Measurements from ENCODE around the gene INPP5D.

Gene INPP5D

DNA sequence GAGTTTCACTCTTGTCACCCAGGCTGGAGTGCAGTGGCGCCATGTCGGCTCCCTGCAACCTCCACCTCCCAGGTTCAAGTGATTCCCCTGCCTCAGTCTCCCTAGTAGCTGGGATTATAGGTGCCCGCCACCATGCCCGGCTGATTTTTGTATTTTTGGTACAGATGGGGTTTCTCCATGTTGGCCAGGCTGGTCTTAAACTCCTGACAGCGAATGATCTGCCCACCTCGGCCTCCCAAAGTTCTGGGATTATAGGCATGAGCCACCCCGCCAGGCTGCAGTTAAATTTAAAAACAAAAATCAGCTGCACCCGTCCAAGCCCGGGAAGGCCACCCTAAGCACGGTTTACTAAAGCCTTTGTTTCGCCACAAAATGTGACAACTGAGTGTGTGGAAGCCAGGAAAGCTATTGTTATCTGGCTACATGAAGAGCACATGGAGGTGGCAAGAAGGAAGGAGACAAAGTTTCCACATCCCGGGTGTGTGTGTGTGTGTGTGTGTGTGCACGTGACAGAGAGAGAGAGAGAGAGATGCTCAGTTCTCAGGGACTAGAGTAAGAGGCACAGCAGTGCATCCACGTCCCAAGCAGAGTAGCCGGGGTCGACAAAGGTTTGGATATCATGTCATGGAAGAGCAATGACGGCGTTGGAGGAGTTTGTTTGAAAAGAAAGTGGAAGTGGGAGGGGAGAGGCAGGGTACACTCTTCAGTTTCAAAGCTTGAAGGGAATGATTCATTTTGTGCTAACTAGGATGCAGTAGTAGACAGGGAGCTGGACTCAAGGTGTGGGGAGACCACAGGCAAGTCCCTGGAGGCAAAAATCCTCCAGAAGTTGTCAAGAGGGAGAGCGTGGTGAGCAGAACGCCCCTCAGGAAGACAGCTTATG is 20.1 kb downstream of the INPP5D start:
- no peak for DNase-seq

DNA sequence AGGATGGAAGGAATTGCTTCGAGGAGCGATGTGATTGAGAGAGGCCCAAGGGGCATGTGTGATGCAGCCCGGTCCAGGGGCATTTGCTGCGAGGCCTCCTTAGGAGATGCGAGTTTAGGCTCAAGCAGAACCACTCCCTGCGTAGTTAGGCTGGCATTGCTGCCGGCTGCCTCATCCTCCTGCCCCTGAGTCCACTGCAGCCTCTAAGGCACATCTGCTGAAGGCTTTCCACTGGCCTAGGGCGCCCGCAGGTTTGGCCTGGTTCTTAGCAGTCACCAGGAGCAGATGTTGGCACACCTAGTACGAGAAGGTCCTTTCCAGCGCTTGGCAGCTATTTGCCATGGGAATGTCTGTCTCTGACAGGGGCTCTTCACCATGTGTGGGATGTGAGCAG is 20.7 kb downstream of the INPP5D start:
- DNase-seq: no peak

DNA sequence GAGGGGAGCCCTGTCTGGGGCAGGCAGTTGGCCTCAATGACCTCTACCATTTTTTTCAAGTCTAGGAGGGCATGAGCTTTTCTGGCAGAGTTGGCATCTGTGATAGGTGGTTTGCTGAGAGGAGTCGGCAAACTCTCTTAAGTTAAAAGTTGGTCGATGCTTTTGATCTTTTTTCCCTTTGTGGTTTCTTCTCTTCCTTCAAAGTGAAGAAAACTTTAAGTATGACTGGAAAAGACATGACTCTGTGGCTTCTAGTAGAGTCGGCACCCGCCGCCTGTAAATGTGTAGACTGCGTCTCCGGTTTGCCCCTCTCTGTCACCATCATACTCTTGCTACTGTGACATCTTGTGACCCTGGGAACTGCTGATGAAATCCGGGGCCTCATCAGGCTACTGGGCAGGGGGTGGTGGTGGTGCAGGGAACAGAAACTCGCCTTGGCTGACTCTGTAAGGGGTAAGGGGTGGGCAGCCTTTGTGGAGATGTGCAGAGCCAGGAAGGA is 21.1 kb downstream of the INPP5D start:
- DNase-seq: peak in 1 of 2 donors; percentile 49

DNA sequence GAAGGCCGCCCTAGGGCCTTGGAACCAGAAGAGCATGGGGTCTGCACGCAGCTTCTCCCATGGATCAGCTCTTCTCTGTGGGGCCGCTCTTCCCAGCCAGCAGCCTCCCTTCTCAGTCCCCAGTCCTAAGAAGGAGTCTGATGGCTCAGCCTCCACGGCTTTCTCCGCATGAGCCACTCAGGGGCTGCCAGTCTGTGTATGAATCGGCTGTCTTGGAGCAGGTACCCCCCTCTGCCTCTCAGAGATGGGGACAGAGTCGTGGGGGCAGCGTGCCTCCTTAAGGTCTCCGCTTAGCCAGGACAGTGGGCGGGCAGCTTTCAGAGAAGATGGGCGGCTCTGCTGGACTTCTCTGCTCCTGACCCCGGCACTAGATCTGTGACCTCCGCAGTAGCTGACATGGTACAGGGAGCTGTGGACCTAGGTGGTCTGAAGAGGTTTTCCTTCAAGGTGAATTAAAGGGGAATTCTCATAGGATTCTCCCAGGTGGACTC is 21.6 kb downstream of the INPP5D start:
- DNase-seq: no peak

DNA sequence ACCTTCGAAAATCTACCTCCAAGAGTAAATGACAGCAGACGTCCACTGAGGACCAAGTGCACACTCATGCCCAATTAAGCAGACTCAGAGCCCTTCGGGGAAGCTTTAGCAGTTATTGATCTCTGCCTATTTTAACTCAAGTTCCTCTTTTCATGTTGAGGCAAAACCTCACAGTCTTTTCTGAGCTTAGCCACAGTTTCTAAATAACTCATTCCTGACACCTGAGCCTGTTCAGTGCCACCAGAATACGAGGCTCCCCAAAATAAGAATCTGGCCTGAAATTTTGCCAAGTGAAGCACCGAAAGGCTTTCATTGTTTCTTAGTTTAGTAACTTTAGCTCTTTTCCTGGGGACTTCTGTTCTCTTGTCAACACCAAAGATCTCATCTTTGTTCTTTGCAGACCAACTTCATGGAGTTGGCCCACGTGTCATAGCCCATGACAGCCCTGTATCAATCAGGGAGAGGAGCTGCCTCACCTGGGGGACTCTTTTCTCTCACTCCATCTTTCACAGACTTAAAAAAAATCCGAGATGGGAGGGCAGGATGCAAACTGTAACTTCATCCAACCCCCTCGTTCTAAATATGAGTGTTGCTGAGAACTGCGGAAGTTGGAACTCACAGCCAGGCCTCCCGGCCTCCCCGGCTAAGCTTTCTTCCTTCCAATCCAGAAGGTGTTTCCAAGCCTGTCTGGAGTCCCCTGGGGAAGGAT is 22.2 kb downstream of the INPP5D start:
- DNase-seq: no peak

DNA sequence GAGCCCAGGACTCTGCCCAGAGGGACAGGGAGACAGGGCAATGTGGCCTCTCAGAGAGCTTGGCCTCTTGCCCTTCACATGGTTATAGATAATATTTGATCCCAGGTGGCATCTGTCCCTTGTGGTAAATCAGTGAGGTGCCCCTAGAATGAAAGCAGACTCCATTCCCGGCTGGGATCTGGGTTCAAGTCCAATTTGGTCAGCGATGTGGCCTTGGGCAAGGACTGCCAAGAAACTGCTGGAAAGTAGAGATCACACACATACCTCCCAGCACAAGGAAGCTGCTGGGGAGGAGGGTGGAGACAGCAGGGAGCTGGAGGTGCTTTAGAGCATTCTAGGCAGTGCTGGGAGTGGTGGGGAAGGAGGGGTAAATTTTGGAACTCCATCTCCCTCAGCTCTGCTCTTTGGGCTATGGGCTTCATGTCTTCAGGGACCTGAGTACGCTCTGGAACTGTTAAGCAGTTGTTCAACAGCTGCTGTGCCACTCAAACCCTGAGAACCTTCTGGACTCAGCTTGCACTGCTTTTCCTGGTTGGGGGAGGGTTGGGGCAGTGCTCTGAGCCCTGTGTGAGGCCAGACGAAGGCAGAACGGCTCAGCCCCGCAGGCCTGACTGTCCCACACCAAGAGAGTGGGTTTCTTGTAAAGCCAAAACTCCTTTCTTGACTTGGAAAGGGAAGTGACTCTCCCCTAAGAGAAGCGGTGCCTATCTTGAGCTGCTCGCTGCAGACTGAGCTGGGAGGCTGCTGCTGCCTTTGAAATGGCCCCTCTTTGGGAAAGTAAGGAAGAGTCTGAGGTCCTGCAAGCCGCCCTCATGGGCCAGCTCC is 23.0 kb downstream of the INPP5D start:
- no peak for DNase-seq

DNA sequence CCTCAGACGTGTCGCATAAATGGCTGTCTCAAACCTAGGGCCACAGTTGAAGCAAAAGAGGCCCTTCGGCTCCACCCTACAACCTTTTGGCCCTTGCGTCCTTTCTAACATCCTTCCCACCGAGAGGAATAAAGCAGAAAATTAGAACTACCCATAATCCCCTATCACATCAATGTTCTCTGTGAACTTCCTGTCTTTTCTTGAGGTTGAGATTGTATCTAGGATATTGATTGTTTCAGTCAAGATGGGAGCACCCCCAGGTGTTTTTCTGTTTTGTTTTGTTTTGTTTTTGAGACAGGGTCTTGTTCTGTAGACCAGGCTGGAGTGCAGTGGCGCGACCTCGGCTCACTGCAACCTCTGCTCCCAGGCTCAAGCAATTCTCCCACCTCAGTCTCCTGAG is 23.6 kb downstream of the INPP5D start:
- DNase-seq: no peak

DNA sequence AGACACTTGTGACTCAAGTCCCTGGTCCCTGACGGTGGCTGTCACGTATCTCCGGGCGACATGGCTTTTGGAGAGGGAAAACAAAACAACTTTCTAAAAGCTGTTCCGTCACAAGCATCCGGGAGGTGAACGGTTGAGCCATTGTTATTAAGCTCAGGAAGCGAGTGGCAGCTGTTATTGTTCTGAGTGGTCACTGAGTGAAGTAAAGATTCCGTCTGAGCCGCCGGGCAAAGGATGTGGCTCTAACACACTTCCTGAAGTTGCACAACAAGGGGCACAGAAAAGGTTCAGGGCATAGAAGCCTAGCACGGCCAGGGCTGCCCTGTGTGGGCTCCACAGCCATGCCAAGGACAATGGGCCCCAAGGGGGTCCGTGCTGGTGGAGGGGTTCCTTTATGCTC is 24.3 kb downstream of the INPP5D start:
- peak in 1 of 2 donors; percentile 25 for DNase-seq

DNA sequence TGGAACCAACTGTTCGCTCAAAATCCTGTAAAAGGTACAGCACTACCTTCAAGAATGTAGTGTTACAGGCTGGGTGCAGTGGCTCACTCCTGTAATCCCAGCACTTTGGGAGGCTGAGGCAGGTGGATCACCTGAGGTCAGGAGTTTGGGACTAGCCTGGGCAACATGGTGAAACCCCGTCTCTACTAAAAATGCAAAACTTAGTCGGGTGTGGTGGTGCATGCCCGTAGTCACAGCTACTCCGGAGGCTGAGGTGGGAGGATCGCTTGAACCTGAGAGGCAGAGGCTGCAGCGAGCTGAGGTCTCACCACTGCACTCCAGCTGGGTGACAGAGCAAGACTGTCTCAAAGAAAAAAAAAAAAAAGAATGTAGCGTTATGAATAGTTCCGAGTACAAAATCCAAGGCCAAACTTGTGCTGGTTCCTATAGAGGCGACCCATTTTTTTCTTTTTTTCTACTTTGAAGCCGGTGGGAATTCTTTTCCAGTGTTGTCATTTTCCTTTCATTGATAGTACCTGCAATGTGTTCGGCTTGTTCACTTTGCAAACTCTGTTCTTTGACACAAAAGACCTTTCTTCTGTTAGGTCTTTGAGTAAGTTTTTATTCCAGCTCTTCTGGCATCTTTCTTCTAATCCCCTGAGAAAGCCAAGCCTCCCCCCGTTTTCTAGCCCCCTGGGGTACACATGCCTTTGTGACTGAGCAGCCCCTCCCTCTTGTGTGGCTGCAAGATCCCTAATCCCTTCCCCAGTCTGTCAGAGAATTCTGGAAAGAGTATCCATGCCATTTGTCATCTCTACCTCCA is 25.1 kb downstream of the INPP5D start:
- no peak for DNase-seq

DNA sequence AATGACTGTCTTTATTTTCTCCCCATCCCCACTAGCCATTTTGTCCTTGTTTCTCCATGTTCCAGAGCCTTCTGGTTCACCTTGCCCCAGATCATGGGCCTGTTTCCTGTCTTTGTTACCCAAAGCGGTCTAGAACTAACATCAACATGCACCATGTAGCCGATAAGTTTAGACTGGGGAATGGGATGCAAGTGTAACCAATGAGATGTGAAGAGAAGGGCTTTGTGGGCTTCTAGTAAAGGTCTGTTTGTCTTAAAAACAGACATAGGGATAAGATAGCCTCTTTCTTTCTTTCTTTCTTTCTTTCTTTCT is 25.7 kb downstream of the INPP5D start:
- no peak for DNase-seq

DNA sequence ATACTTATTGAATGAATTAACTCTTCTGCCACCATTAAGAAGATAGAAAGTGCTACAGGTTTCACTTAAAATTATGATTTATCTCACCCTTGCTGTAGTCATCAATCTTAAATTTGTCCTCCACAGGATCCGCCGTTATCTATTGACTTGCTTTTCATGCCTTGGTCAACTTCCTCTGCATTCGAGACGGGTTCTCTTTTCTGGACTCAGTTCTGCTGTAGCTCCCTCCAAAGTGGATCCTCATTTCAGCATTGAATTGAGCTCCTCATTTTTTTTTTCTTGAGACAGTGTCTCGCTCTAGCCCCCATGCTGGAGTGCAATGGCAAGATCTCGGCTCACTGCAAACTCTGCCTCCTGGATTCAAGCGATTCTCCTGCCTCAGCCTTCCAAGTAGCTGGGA is 27.6 kb downstream of the INPP5D start:
- DNase-seq: no peak

DNA sequence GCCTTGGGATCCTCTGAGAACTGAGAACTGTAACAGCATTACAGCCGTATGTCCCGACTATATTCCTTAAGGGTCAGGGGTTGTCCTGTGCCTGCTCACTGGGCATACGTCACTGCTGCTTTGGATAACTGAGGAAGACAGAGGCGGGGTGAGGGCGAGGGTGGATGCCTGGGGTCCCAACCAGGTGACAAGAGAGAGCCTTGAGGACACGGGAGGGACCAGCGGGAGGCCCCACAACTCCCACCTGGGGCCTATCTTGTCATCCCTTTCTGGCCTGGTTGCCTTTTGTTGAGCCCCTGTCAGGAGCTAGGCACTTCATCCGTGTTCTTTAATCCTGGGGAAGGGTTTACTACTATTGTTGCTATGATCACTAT is 28.8 kb downstream of the INPP5D start:
- DNase-seq: no peak

DNA sequence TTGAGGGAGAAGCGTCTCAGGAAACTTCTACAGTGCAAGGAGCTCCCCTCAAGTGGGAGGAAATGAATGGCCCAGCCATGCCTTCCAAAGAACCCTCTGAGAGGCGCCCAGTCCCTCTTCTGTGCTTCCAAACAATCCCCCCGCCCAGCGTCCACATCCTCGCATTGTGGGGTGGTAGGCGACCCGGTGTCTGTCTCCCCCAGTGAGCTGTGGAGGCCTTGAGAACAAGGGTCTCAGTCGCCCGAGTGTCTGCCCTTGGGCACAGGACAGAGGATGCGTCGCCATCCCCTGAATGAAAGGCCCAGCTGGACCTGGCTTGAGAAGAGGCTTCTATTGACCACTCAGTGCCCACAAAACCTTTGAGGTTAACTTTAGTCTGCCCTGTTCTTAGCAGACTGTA is 29.7 kb downstream of the INPP5D start:
- DNase-seq: no peak

DNA sequence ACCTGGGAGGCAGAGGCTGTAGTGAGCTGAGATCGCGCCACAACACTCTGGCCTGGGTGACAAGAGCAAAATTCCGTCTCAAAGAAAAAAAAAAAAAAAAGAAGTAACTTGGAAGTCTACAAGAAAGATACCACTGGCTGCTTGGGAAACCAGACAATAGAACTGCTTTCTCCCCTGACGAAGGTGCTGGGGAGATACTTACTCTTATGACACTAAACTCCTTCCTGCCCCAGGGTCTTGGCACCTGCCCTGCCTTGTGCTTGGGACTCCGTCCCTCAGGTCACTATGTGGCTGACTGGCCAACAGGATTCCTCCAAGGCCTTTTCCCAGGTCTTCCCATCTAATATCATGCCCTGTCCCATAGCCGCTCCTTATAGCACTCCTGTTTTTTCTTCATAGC is 30.7 kb downstream of the INPP5D start:
- no peak for DNase-seq

DNA sequence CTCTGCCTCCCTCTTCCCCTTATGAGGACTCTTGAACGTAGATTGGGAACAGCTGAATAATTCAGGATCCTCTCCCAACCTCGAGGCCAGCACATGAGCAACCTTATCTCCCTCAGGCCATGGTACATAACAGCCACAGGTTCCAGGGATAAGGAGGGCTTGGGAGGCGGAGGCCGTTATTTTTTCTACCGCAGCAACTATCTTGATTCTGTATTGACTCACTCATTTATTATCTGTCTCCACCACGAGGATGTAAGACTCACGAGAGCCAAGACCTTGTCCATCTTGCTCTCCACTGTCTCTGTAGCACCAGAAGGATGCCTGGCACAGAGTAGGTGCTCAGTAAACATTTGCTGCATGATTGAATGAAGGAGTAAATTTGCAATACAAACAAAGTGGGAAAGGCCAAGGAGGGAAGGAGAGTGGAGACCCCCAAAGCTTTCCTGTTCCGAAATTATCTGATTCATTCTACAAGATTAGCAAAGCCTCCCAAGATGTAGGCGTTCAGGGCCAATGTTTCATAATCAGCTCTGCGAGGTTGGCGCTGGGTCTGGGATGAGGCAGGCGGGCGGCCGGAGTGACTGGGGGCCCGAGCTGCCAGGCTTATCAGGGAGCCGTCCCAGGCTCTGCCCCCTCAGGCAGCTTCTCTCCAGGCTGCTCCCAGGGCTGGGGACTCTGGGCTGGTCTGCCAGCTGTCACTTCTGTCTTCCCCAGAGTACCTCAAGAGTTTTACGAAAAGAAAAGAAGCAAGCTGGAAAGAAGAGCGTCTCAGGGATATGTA is 31.6 kb downstream of the INPP5D start:
- DNase-seq: no peak

DNA sequence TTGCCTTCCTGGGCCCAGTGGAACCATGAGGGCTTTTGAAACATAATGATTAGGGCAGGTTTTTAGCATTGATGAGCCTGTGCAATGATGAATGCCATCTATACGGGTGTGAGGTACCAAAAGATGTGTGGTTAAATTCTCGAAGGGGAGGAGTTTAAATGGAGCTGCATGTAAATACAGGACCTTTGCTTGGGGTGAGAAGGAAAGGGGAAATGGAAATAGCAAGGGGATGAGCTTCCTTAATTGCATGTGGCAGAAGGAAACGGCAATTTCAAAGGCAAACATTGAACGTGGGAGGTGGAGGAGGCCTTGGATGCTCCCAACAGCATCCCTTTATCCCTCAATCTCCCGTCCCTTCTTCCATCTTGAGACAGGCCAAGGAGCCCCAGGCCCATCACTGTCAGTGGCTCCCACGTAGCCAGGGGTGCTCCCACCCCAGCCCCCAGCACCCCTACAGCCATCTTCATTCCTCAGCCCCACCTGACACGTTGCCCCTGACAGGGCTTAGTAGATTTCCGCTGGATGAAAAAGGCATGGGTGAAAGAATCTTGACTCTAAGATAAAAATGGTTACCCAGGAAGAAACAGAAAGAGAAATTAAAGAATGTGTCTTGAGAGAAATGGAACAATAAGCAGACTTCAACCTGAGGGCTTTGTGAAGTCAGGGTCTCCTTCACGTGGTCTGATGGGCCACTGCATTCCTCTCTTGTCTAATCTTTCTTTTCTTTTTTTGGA is 32.5 kb downstream of the INPP5D start:
- DNase-seq: no peak

DNA sequence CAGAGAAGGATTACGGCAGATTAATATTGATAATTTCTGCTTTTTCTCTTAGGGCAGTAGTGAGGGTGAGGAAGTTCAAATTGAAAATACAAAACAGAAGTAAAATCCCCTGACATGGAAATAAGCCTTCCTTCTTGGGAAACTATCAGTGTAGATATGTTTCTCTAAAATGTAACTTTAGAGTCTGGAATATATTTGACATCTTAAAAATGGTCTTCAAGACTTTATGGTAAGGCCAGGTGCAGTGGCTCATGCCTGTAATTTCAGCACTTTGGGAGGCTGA is 33.0 kb downstream of the INPP5D start:
- no peak for DNase-seq

DNA sequence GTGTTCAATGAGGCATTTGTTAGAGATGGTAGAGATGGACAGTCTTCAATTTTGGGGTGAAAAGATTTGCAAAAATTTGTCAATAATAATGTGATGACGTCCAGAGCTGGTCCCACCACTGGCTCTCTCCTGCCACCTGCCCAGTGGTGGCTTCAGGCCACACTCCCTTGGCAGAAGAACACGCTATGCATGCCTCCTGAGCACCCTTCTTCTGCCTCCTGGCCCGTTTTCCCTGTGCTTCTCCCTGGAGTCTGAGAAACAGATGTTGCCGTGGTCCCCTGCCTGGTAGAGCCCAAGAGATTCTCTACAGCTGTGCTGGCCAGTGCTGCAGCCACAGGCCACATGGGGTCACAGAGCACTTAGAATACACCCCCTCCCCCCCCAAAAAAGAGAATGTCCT is 33.6 kb downstream of the INPP5D start:
- no peak for DNase-seq

DNA sequence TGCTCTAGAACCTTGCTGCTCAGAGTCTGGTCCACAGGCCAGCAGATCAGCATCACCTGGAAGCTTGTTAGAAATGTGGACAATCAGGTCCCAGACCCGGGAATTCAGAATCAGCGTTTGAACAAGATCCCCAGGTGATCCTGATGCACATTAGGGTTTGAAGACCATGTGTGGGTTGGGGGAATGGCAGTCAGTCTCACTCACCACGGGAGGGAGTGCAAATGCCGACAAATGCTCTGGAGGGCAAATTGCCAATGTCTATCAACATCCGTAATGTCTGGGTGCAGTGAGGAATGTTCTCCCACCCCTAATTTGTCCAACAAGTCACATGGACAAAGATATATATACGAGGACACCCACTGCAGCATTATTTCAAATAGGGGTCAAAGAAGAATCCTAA is 34.5 kb downstream of the INPP5D start:
- DNase-seq: no peak

DNA sequence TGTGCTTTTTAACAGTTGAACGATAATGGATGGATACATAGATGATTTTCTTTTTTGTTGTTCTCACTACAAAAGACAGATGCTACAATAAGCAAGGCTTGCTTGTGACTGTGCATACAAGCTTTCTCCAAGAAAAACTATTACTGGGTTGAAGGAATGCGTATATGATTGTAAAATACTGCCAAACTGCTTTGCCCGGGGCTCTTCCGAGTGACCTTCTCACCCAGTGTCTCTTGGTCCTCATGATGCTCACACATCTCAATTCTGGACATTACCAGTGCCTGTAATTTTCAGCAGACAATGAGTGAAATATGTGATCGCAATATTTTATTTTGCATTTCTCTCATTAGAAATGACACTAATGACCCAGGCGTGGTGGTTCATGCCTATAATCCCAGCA is 35.9 kb downstream of the INPP5D start:
- DNase-seq: no peak

DNA sequence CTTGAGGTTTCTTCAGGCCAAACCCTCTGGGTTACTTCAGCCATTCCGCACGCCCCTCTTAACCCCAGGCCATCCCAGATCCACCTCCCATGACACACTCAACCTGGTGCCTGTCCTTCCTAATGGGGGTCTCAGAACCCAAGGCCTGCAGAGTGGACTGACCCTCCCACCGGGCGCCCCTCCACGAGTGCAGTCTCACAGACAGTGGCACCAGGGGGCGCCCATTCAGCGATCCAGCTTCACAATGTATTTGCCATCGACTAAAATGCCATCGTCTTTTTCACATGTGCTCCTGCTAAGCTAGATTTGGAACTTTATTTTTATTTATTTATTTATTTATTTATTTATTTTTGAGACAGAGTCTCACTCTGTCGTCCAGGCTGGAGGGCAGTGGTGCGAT is 38.5 kb downstream of the INPP5D start:
- DNase-seq: no peak
